Measurements from ENCODE around the gene CYP2W1. TPM values are rescaled to one million over a fixed set of nuclear protein-coding genes. Genes with fewer than 3 reads are reported as not detected.

CYP2W1 gene
- polyA plus RNA-seq, 1 donor (not counting 4 experiments of a cell fraction or from before 2014, with no cell fraction given) = 0.05 TPM

DNA sequence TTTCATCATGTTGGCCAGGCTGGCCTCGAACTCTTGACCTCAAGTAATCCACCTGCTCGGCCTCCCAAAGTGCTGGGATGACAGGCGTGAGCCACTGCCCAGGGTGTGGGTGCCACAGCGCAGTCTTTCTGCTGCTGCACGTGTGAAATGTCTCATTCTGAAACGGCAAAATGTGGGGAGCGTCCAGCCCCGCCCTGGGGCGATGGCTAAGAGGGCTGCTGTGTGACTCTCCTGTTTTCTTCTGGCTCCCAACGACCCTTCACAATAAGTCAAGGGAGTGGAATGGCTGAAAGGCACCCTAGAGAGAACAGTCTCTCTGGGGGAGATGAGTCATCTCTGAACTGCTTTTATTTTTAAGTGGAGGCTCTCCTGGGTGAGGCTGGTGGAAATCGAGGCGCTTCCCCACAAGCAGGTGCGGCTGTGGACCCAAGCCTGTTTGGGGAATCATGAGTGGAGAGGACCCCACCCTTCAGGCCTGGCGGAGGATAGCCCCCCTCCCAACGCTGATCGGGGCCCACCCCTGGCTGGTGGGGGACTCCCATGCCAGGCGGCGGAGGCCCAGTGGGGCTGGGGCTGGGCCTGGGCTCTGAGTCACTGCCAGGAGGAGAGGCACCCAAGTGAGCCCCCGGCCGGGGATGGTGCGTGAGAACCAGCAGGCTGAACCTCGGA is 46.5 kb upstream of the CYP2W1 start:
- FAIRE-seq (peak; percentile 36), DNase-seq (ENCODE audit: low read depth, low spot score) (no peak)
- H3K4me2 ChIP-seq (ENCODE audit: control insufficient read depth, extremely low read depth, insufficient read depth, low read depth, low read length) = no peak overlapping the region
- H3K9me1 ChIP-seq (ENCODE audit: control insufficient read depth, extremely low read depth, insufficient read depth, low read length) = no peaks in the 10 kb centered on the region
- no peak overlapping the region for H3K9ac ChIP-seq (ENCODE audit: control insufficient read depth, extremely low read depth, insufficient read depth, low read length)
- no peaks in the 10 kb centered on the region for H3K36me3 ChIP-seq (ENCODE audit: control insufficient read depth in 2 of 2, extremely low read depth in 1 of 2, insufficient read depth in 2 of 2, low read length in 2 of 2)
- no peak overlapping the region for H2AFZ ChIP-seq (ENCODE audit: control insufficient read depth, low read length)
- H3K4me3 ChIP-seq (ENCODE audit: control insufficient read depth in 2 of 3, extremely low read depth in 1 of 3, insufficient read depth in 2 of 3, low read depth in 1 of 3, low read length in 3 of 3) = no peak overlapping the region
- no peaks in the 10 kb centered on the region for H3K4me1 ChIP-seq (ENCODE audit: control insufficient read depth, extremely low read depth, insufficient read depth, low read length)
- H4K20me1 ChIP-seq (ENCODE audit: control insufficient read depth, extremely low read depth, insufficient read depth, low read length) = no peaks in the 10 kb centered on the region
- no peak overlapping the region for H3K27ac ChIP-seq (ENCODE audit: control insufficient read depth, insufficient read depth, low read length)
- no peaks in the 10 kb centered on the region for H3K9me3 ChIP-seq (ENCODE audit: control insufficient read depth, low read depth, low read length)
- peaks cover 2% of the 10 kb centered on the region for H3K27me3 ChIP-seq (ENCODE audit: control insufficient read depth, extremely low read depth, insufficient read depth, low read length)
- TF ChIP-seq EZH2 (IDR thresholded peaks at IDR 0.05; ENCODE audit: low read length) = no peak
- no peak for TF ChIP-seq CTCF (optimal IDR thresholded peaks at IDR 0.05 in 1 of 3, IDR thresholded peaks at IDR 0.05 in 1 of 3, conservative IDR thresholded peaks at IDR 0.05 in 1 of 3; ENCODE audit: extremely low read depth in 1 of 3, insufficient read depth in 2 of 3, low read length in 3 of 3)
- dilution Hi-C loops (cut with MboI; ENCODE audit: extremely low pct_ligation_motif_present, low sequenced_read_pairs) = no loop called here
- no peaks in the 10 kb centered on the region for H3K79me2 ChIP-seq (ENCODE audit: control insufficient read depth, insufficient read depth, low read length)

GRCh38 chr7:937856-938484 is 45.0 kb upstream of the CYP2W1 start:
- Histone ChIP-seq H4K20me1 (ENCODE audit: control insufficient read depth, extremely low read depth, insufficient read depth, low read length) (no peaks in the 10 kb centered on the region), H2AFZ (ENCODE audit: control insufficient read depth, low read length) (no peak overlapping the region), H3K4me3 (ENCODE audit: control insufficient read depth in 2 of 3, extremely low read depth in 1 of 3, insufficient read depth in 2 of 3, low read depth in 1 of 3, low read length in 3 of 3) (no peak overlapping the region), H3K27ac (ENCODE audit: control insufficient read depth, insufficient read depth, low read length) (no peak overlapping the region), H3K36me3 (ENCODE audit: control insufficient read depth in 2 of 2, extremely low read depth in 1 of 2, insufficient read depth in 2 of 2, low read length in 2 of 2) (no peaks in the 10 kb centered on the region), H3K9me1 (ENCODE audit: control insufficient read depth, extremely low read depth, insufficient read depth, low read length) (no peaks in the 10 kb centered on the region), H3K4me1 (ENCODE audit: control insufficient read depth, extremely low read depth, insufficient read depth, low read length) (no peaks in the 10 kb centered on the region), H3K9ac (ENCODE audit: control insufficient read depth, extremely low read depth, insufficient read depth, low read length) (no peak overlapping the region), H3K9me3 (ENCODE audit: control insufficient read depth, low read depth, low read length) (no peaks in the 10 kb centered on the region), H3K27me3 (ENCODE audit: control insufficient read depth, extremely low read depth, insufficient read depth, low read length) (peaks cover 2% of the 10 kb centered on the region), H3K4me2 (ENCODE audit: control insufficient read depth, extremely low read depth, insufficient read depth, low read depth, low read length) (no peak overlapping the region), H3K79me2 (ENCODE audit: control insufficient read depth, insufficient read depth, low read length) (no peaks in the 10 kb centered on the region)
- no peak for DNase-seq (ENCODE audit: low read depth, low spot score)
- no peak for TF ChIP-seq CTCF (optimal IDR thresholded peaks at IDR 0.05 in 1 of 3, IDR thresholded peaks at IDR 0.05 in 1 of 3, conservative IDR thresholded peaks at IDR 0.05 in 1 of 3; ENCODE audit: extremely low read depth in 1 of 3, insufficient read depth in 2 of 3, low read length in 3 of 3)
- no peak for TF ChIP-seq EZH2 (IDR thresholded peaks at IDR 0.05; ENCODE audit: low read length)
- dilution Hi-C loops (cut with MboI; ENCODE audit: extremely low pct_ligation_motif_present, low sequenced_read_pairs) = no loop called here
- FAIRE-seq = no peak
